HepG2 (cell line): ENCODE measurements around the gene SRCIN1. TPM values are rescaled to one million over a fixed set of nuclear protein-coding genes. Genes with fewer than 3 reads are reported as not detected.

Experiments used
- CREM ChIP-seq, 2 experiments: sonication (generic) in 1 of 2; formaldehyde crosslinking in 1 of 2; IDR thresholded peaks; 2 replicates each; pipeline versions ENCODE4 v1.4.0 to v1.6.1; 2016 to 2020; ENCODE audit warnings: antibody characterized with exemption in 1 of 2, mild to moderate bottlenecking in 1 of 2, missing genetic modification reagents in 1 of 2
- GLMP ChIP-seq: sonication (generic); formaldehyde crosslinking; IDR thresholded peaks from 2 replicates; pipeline ENCODE4 v1.9.0; 2021; ENCODE audit warnings: missing genetic modification reagents, mild to moderate bottlenecking, borderline replicate concordance
- HIC2 ChIP-seq: sonication (generic); formaldehyde crosslinking; IDR thresholded peaks from 2 replicates; pipeline ENCODE4 v1.9.0; 2022; ENCODE audit warnings: low read depth, missing genetic modification reagents
- MEIS2 ChIP-seq: sonication (generic); formaldehyde crosslinking; IDR thresholded peaks from 2 replicates; pipeline ENCODE4 v1.9.0; 2021; ENCODE audit warnings: mild to moderate bottlenecking, missing genetic modification reagents
- NR2F2 ChIP-seq: IDR thresholded peaks from 2 replicates; pipeline ENCODE4 v1.6.1; 2012; ENCODE audit warnings: low read depth, inconsistent platforms, borderline replicate concordance
- SMC3 ChIP-seq: IDR thresholded peaks from 2 replicates; pipeline ENCODE4 v1.6.1; 2011; ENCODE audit warnings: low read length, improper control_type of control experiment
- SP5 ChIP-seq: IDR thresholded peaks from 2 replicates; pipeline ENCODE4 v1.6.1; 2016; ENCODE audit warnings: low read depth, borderline replicate concordance
- TEF ChIP-seq: sonication (generic); formaldehyde crosslinking; IDR thresholded peaks from 2 replicates; pipeline ENCODE4 v1.5.0; 2020; ENCODE audit warnings: missing genetic modification reagents
- TERF1 ChIP-seq: sonication (generic); formaldehyde crosslinking; IDR thresholded peaks from 2 replicates; pipeline ENCODE4 v1.8.0; 2022; ENCODE audit warnings: mild to moderate bottlenecking, missing genetic modification reagents, moderate library complexity
- ZBTB21 ChIP-seq: sonication (generic); formaldehyde crosslinking; IDR thresholded peaks from 2 replicates; pipeline ENCODE4 v1.4.0; 2020; ENCODE audit warnings: missing genetic modification reagents
- ZKSCAN5 ChIP-seq: sonication (generic); formaldehyde crosslinking; IDR thresholded peaks from 2 replicates; pipeline ENCODE4 v1.5.1; 2020; ENCODE audit warnings: mild to moderate bottlenecking, missing genetic modification reagents
- ZNF30 ChIP-seq: sonication (generic); formaldehyde crosslinking; IDR thresholded peaks from 2 replicates; pipeline ENCODE4 v1.5.0; 2020; ENCODE audit warnings: mild to moderate bottlenecking, missing genetic modification reagents
- ZNF431 ChIP-seq: sonication (generic); formaldehyde crosslinking; IDR thresholded peaks from 2 replicates; pipeline ENCODE4 v1.9.0; 2022; ENCODE audit warnings: missing genetic modification reagents, low read depth, mild to moderate bottlenecking, borderline replicate concordance
- ZNF432 ChIP-seq: sonication (generic); formaldehyde crosslinking; IDR thresholded peaks from 2 replicates; pipeline ENCODE4 v1.5.0; 2020; ENCODE audit warnings: missing genetic modification reagents, mild to moderate bottlenecking, borderline replicate concordance
- ZNF513 ChIP-seq: sonication (generic); formaldehyde crosslinking; conservative IDR thresholded peaks from 2 replicates; pipeline ENCODE4 v1.5.0; 2020; ENCODE audit warnings: missing genetic modification reagents
- ZNF607 ChIP-seq: sonication (generic); formaldehyde crosslinking; IDR thresholded peaks from 2 replicates; pipeline ENCODE4 v1.5.1; 2020; ENCODE audit warnings: missing genetic modification reagents, mild to moderate bottlenecking, borderline replicate concordance
- ZNF782 ChIP-seq: sonication (generic); formaldehyde crosslinking; IDR thresholded peaks from 2 replicates; pipeline ENCODE4 v1.4.0; 2020; ENCODE audit warnings: missing genetic modification reagents, mild to moderate bottlenecking, borderline replicate concordance
- ZSCAN29 ChIP-seq: sonication (generic); formaldehyde crosslinking; conservative IDR thresholded peaks from 2 replicates; pipeline ENCODE4 v1.4.0; 2020; ENCODE audit warnings: mild to moderate bottlenecking, missing genetic modification reagents
- polyA plus RNA-seq, 8 experiments: library from polyadenylated mRNA; depleted of rRNA in 3 of 8; stranded (reverse) in 7 of 8; unstranded in 1 of 8; fragments of >200 nt; fragmentation: Illumina TruSeq in 4 of 8; extraction: Trizol in 4 of 8; gene quantifications; 2 replicates each; pipeline versions ENCODE4 v1.2.1 to v1.2.3, GENCODE V29; 2011 to 2016; ENCODE audit warnings: low read depth in 4 of 8, missing spikeins in 1 of 8, mixed read lengths in 1 of 8; ENCODE audit not compliant: insufficient read depth in 1 of 8
- total RNA-seq, 5 experiments: library from RNA; depleted of rRNA; stranded (reverse); fragments of >200 nt; fragmentation: Illumina TruSeq; extraction: Trizol; gene quantifications; 2 replicates each; pipeline ENCODE4 v1.2.3, GENCODE V29; 2016; ENCODE audit warnings: low read depth in 1 of 5
- TF ChIP-seq, protein P1 (sequence below): sonication (generic); formaldehyde crosslinking; IDR thresholded peaks from 2 replicates; pipeline ENCODE4 v1.4.0; 2020; ENCODE audit warnings: mild to moderate bottlenecking, missing genetic modification reagents

The SRCIN1 gene
- total and polyA plus RNA-seq, 2 of the 13 experiments (the other 11 are each of a cell fraction or from before 2014, with no cell fraction given), result 1.2 to 9.6 TPM

DNA sequence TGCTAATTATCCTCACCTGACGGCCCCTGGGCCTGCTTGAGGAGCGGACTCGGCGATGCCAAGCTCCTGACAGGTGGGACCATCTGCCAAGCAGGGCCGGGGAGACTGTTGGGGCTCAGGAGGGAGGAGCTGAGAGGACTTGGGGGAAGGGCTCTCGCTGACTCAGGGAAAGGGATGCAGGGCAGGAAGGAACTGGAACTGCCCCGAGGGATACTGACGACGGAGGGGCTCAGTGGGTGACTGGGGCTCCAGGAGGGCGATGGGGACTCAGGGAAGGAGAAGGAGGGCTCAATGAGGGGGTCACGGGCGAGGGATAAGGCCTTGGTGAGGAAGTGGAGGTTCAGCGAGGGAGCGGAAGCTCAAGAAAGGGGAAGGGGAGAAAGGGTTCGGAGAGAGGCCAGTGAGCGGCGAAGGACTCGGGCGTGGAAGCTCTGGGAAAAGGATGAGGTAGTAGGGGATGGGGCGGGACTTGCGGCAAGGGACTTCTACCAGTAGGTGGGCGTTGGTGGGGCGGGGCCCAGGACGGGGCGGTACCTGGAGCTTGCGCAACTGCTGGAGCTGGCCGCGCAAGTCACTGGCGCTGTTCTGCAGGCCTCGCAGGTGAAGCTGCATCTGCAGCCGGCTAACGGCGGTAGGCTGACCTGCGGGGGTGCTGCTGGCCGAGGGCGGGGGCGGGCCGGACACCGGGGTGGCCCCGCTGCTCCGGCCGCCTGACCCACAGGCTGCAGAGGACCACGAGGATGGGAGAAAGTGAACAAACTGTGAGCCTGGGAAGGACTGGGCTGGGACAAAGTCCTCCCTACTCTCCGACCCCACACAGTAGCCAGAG is 46.5 kb downstream of the SRCIN1 start (continued):
- no peak for TF ChIP-seq ZNF432 (CRISPR knock-in tag)
- TF ChIP-seq ZSCAN29 (CRISPR knock-in tag), result no peak
- no peak for TF ChIP-seq ZNF782 (CRISPR knock-in tag)
- no peak for TF ChIP-seq GLMP (CRISPR knock-in tag)
- no peak for TF ChIP-seq CREM (IDR thresholded peaks at IDR 0.05)
- TF ChIP-seq CREM (CRISPR knock-in tag; IDR thresholded peaks at IDR 0.05), result no peak
- TF ChIP-seq ZNF30 (CRISPR knock-in tag), result peak; percentile 3; the same call in 1 of the 2 replicates
- TF ChIP-seq ZNF513 (CRISPR knock-in tag), result no peak
- peak; percentile 88 for TF ChIP-seq SP5 (CRISPR knock-in tag)
- TF ChIP-seq, protein P1, sequence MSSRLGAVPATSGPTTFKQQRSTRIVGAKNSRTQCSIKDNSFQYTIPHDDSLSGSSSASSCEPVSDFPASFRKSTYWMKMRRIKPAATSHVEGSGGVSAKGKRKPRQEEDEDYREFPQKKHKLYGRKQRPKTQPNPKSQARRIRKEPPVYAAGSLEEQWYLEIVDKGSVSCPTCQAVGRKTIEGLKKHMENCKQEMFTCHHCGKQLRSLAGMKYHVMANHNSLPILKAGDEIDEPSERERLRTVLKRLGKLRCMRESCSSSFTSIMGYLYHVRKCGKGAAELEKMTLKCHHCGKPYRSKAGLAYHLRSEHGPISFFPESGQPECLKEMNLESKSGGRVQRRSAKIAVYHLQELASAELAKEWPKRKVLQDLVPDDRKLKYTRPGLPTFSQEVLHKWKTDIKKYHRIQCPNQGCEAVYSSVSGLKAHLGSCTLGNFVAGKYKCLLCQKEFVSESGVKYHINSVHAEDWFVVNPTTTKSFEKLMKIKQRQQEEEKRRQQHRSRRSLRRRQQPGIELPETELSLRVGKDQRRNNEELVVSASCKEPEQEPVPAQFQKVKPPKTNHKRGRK (CRISPR knock-in tag), result no peak
- no peak for TF ChIP-seq ZNF431
- TF ChIP-seq ZNF607 (CRISPR knock-in tag), result 0 out of 2 replicates have a peak, but pooled peaks have one; percentile 72
- TF ChIP-seq MEIS2 (CRISPR knock-in tag), result no peak
- no peak for TF ChIP-seq TERF1
- no peak for TF ChIP-seq TEF (CRISPR knock-in tag)
- TF ChIP-seq ZKSCAN5 (CRISPR knock-in tag), result no peak
- TF ChIP-seq HIC2, result no peak
- TF ChIP-seq SMC3, result no peak
- no peak; the same call in 1 of the 2 replicates for TF ChIP-seq NR2F2
- no peak for TF ChIP-seq ZBTB21
